Central memory CD8-positive, alpha-beta T cell (primary cell): ENCODE results near the gene RGMA.
A peak's percentile ranks its signal among the peaks of the same experiment; 100 is the strongest.
"Not testable (repeated sequence)": the region's sequence is repeated elsewhere in the genome, so short reads cannot be mapped to it uniquely, and the experiment has no call there.

Experiments used
- ATAC-seq: fragments of 150-1000 bp; cut with Tn5 transposase; replicated peaks from 2 replicates; pipeline ENCODE4 v1.10.0; 2022; ENCODE audit warnings: mild to moderate bottlenecking, moderate FRiP score, moderate number of reproducible peaks; ENCODE audit not compliant: poor library complexity, severe bottlenecking; ENCODE audit errors: extremely low read depth
- DNase-seq, 2 donors: peaks; one replicate each; pipeline ENCODE4 v3.0.0; 2021; ENCODE audit warnings: low spot score in 2 of 2
- H3K27ac Mint-ChIP-seq: one replicate; pipeline ENCODE4 v1.8.0; 2022; ENCODE audit warnings: low read depth, mild to moderate bottlenecking, moderate library complexity, mixed read lengths
- H3K27me3 Mint-ChIP-seq: one replicate; pipeline ENCODE4 v1.8.0; 2022; ENCODE audit warnings: mixed read lengths
- H3K36me3 Mint-ChIP-seq: one replicate; pipeline ENCODE4 v1.8.0; 2022; ENCODE audit warnings: mild to moderate bottlenecking, moderate library complexity, mixed read lengths; ENCODE audit not compliant: insufficient read depth
- H3K4me1 Mint-ChIP-seq: one replicate; pipeline ENCODE4 v1.8.0; 2022; ENCODE audit warnings: mixed read lengths
- H3K4me3 Mint-ChIP-seq: one replicate; pipeline ENCODE4 v1.8.0; 2022; ENCODE audit warnings: mild to moderate bottlenecking, moderate library complexity, mixed read lengths
- H3K9me3 Mint-ChIP-seq: one replicate; pipeline ENCODE4 v1.8.0; 2022; ENCODE audit warnings: mixed read lengths

The RGMA gene

DNA sequence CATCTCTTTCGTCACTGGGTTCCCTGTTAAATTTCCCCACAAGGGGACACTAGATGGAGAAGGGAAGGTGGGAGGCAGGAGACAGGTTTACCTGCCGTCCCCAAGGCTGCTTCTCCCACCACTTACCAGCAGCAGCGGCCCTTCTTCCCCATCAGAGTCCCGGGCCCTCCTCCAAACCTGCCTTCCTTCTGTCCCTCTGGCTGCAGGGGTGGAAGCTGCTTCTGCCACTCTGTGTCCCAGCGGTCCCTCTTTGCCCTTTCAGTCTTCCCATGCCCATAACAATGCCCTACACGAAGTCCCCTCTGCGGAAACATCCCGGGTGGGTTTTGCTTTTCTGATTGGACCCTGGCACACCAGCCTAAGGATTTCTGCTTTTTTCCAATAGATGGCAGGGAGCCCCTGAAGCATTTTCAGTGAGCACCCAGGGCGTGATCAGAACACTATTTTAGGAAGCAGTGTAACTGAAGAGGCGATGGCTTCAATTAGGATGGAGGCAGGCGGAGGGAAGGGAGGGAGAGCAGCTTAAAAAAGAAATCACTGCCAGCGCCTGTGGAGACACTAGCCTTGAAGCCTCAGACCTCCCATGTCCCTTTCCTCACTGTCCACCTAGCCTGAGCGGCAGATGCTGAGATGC, 26.3 kb downstream of the RGMA start:
- not testable (repeated sequence) for DNase-seq, H3K4me3 Mint-ChIP-seq, H3K36me3 Mint-ChIP-seq, ATAC-seq, H3K9me3 Mint-ChIP-seq, H3K27ac Mint-ChIP-seq, H3K4me1 Mint-ChIP-seq
- H3K27me3 Mint-ChIP-seq = peaks cover 31% of the 10 kb centered on the region

DNA sequence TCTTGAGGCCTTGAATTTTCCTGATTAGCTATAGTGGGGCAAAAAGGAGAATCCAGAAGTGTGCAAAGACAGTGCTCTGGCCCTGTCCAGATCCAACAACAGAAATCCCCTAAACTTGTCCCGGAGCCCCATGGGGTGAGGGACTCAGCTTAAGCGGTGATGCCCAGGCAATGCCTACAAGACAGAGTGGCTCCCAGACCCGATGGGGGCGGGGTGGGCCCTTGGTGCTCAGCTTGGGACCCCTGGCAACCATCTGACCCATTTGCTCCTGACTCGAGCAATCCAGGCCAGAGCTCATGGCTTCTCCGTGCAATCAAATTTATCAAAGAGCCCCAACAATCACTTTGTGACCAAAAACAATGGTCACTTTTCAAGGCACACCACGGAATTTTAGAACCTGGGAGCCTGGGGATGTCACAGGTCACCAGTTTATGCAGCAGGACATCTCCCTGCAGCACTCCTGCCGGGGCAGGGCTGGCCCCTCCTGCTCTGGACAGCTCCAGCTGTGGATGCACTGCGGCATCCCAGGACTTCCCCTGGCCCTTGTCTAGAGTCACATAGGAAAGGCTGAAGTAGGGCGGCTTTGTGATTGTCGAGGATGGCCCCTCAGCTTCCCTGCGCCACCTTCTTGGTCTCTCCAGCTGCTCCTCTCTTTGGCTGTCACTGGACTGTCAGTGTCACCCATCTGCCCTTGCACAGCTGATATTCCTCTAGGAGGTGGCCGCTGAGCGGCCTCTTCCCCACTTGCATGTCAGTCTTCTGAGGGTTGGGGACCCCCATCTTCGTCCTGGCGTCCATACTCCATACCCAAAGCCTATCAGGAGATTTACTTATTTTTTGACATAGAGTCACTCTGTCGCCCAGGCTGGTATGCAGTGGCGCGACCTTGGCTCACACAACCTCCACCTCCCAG, 28.4 kb downstream of the RGMA start:
- Mint-ChIP-seq H3K4me1 (no peaks in the 10 kb centered on the region), H3K4me3 (no peak overlapping the region), H3K9me3 (no peaks in the 10 kb centered on the region), H3K36me3 (no peaks in the 10 kb centered on the region), H3K27ac (no peak overlapping the region), H3K27me3 (peaks cover 53% of the 10 kb centered on the region)
- DNase-seq (no peak), ATAC-seq (no peak)

DNA sequence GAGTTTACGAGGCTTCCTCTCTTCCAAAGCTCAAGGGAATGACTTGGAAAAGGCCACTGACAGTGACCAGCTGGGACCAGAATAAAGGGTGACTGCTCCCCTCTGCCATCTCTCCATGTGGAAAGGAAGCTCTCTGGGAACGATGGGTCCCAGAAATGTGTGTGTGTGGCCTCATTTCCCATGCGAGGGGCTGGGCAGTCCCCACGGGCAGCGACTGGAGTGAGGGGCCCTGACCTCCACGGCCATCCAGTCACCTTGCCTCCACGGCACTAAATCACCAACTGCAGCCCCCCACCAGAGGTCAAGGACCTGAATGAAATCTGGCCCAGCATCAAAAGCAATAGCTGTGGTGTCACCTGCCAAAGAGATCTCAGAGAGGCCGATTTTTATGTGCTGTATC, 29.6 kb downstream of the RGMA start:
- Mint-ChIP-seq H3K4me1 (no peaks in the 10 kb centered on the region), H3K36me3 (no peaks in the 10 kb centered on the region), H3K9me3 (no peaks in the 10 kb centered on the region), H3K27me3 (peaks cover 56% of the 10 kb centered on the region), H3K27ac (no peak overlapping the region), H3K4me3 (no peak overlapping the region)
- ATAC-seq = no peak
- no peak for DNase-seq

DNA sequence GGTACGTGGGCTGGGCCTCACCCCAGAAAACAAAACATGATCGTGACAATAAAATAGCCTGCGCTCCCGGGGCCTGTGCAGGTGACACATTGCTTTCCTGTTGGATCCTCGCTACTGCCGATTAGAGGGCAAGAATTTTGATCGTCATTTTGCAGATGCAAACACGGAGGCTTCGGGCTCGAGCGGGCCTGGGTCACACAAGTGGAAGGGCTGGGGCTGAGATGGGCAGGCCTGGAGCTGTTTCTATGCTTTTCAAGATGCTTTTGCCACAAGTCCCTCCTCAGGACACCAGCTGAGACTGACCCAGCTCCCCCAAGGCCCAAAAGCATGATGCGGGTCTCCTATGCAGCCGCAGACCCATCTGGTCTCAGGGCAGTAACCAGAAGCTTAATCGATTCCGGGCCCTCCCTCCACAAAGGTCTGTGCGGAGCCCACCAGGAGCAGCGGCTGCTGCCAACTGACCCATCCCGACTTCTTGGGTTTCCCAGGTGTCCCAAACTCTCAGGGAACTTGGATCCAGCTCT, 30.0 kb downstream of the RGMA start:
- DNase-seq (no peak), ATAC-seq (no peak)
- Mint-ChIP-seq H3K4me3 (no peak overlapping the region), H3K36me3 (no peaks in the 10 kb centered on the region), H3K9me3 (no peaks in the 10 kb centered on the region), H3K27ac (no peak overlapping the region), H3K4me1 (no peaks in the 10 kb centered on the region), H3K27me3 (peaks cover 56% of the 10 kb centered on the region)

DNA sequence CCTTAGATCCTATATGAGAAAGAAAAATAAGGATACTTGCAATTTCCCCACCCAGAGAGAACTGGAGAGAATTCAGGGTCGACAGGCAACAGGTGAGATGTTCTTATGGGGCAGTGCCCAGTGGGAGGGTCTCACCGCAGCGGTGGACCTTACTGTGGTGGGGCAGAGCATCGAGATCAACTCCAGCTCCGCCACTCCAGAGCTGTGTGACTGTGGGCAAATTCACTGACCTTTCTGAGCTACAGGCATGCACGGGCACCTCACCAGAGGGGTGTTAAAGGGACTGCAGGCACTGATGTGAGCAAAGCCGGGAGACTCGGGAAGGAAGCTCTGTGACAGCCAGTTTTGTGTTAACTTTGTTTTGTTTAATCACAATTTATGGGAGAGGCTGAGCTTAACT, 30.9 kb downstream of the RGMA start:
- H3K27me3 Mint-ChIP-seq = peaks cover 52% of the 10 kb centered on the region
- no peak for DNase-seq
- no peaks in the 10 kb centered on the region for H3K9me3 Mint-ChIP-seq
- no peaks in the 10 kb centered on the region for H3K36me3 Mint-ChIP-seq
- no peak overlapping the region for H3K4me3 Mint-ChIP-seq
- no peak for ATAC-seq
- H3K4me1 Mint-ChIP-seq = no peaks in the 10 kb centered on the region
- H3K27ac Mint-ChIP-seq = no peak overlapping the region

DNA sequence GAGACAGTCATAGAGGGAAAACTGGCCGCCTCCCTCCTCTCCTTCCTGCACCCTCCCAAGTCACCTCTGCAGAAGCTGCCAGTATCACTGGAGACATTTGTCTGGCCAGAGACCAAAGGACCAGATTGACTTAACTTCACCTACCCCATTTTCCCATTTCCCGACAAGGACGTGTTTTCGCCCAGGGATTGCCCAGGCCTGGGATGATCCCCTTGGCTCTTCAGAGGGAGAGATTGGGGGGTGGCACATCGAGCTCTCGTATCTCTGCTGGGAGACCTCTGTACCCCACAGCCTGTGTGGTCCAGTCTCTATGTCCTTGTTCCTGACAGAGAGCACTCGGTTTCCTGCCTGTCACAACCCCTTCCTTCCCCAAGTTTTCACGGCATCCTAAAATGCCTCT, 31.4 kb downstream of the RGMA start:
- no peak overlapping the region for H3K27ac Mint-ChIP-seq
- DNase-seq (no peak), ATAC-seq (no peak)
- peaks cover 47% of the 10 kb centered on the region for H3K27me3 Mint-ChIP-seq
- H3K9me3 Mint-ChIP-seq = no peaks in the 10 kb centered on the region
- no peaks in the 10 kb centered on the region for H3K36me3 Mint-ChIP-seq
- no peak overlapping the region for H3K4me3 Mint-ChIP-seq
- no peaks in the 10 kb centered on the region for H3K4me1 Mint-ChIP-seq

DNA sequence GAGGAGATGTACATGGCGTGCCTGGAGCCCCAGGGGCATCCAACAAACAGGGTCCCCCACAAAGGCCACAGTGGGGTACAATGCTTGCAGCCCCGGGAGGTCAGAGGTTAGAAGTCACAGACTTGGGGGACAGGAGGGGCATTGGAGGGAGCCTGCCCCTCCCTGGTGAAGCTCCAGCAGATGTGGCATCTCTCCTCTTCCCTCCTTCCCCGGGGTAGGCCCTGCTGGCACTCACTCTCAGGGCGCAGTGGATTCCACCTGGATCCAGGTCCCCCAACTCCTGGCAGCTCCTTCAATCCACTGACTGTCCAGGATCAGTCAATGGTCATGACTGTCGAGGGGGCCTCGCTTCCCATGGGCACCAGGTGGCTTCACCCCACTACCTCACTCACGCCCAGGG, 32.2 kb downstream of the RGMA start:
- ATAC-seq = no peak
- Mint-ChIP-seq H3K36me3 (no peaks in the 10 kb centered on the region), H3K27me3 (peaks cover 42% of the 10 kb centered on the region)

DNA sequence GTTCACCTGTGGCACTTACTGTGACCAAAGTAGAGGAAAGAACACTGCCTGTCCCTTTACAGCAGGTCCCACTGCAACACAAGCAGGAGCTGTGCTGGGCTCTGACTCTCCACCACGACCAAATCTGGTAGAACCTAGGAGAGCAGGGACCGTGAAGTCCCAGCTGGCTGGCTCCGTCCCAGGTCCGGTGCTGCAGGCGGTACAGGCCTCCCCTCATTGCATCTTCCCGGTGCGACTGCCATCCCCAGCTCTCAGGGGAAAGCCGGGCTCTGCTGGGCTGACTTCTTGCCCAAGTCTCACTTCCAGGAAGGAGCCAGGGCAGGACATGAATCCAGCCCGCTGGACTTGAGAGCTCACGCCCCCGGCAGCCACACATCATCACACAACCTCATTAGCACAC, 33.8 kb downstream of the RGMA start:
- DNase-seq (no peak), ATAC-seq (no peak)
- Mint-ChIP-seq H3K9me3 (no peaks in the 10 kb centered on the region), H3K27me3 (peaks cover 33% of the 10 kb centered on the region), H3K36me3 (peaks cover under 1% of the 10 kb centered on the region), H3K27ac (no peak overlapping the region), H3K4me3 (no peak overlapping the region), H3K4me1 (peaks cover 6% of the 10 kb centered on the region)

More for the DNA sequence above, 32.2 kb downstream of the RGMA start:
- Mint-ChIP-seq H3K27ac (no peak overlapping the region), H3K4me1 (no peaks in the 10 kb centered on the region), H3K4me3 (no peak overlapping the region), H3K9me3 (no peaks in the 10 kb centered on the region)
- DNase-seq = no peak

DNA sequence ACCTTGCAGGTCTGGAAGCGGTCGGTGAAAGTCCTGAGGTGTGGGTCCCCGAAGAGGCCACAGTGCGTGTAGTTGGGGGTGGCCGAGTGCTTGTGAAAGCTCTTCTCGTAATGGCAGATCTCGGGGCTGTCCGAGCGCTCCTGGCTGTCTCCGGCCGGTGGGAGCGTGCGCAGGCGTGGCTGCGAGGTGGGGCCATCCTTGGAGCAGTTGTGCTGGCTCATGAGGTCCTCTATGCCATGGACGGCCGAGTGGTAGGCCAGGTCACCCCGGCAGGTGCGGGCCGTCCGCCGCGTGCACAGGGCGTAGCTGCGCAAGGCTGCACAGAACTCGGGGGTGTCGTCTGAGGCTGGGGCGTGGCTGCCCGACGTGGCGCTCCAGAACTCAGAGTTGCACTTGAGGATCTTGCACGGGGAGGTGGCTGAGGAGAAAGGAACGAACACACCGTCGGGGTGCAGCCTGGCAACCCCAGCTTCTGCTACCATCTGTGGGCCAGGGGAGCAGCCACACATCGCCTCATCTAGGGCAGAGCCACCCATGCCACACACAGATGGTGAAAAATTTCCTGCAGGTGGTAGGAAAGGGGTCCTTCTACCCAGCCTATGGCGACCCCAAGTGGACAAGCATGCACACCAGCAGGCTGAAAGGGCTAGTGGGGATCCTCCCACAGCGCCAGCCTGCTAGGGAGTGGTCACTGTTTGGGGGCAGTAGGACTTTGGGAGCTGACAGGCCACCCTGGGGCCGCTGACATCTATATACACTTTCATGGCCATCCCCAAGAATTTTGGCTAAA, 36.7 kb downstream of the RGMA start:
- DNase-seq (no peak), ATAC-seq (no peak)
- peaks cover 4% of the 10 kb centered on the region for H3K36me3 Mint-ChIP-seq
- H3K27me3 Mint-ChIP-seq = peaks cover 20% of the 10 kb centered on the region
- H3K4me1 Mint-ChIP-seq = peaks cover 34% of the 10 kb centered on the region
- H3K4me3 Mint-ChIP-seq = no peak overlapping the region
- no peak overlapping the region for H3K27ac Mint-ChIP-seq
- H3K9me3 Mint-ChIP-seq = no peaks in the 10 kb centered on the region

DNA sequence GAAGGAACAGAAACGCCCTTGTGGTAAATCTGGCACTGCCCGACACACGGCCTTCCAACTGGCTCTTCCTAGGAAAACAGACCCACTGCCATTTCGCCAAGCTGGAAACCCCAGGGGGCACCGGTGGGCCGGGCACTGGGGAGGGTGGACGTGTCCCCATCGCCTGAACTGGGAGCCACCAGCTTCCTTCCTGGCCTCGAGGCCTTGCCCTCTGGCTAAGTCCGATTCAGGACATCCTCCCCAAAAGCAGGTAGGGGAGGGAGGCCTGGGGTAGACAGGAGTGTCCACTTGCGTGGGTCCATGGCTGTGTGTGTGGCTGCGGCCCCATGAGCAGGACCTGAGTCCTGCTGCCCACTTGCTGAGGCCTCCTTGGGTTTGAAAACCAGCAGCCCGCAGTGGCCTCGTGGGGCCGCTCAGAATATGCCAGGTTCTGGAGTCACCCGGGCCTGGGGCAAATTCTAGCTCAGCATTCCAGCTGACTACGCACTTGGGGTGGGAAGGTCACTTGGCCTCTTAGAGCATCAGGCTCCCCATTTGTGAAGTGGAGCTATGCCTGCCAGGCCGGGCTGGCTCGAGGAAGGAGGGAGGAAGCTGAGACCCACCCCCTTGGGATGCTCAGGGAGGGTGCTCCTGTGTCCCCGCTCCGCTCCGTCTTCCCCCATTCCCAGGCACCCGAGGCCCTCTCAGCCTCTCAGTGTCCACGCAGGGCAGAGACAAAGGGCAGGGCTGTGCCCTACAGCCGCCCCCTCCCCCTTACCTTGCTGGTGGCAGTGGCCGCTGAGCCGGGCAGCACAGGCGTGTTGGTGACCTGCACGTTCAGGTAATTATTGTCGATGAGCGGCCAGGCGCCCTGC, 37.5 kb downstream of the RGMA start:
- no peak overlapping the region for H3K27ac Mint-ChIP-seq
- H3K27me3 Mint-ChIP-seq = peaks cover 12% of the 10 kb centered on the region
- peaks cover under 1% of the 10 kb centered on the region for H3K9me3 Mint-ChIP-seq

DNA sequence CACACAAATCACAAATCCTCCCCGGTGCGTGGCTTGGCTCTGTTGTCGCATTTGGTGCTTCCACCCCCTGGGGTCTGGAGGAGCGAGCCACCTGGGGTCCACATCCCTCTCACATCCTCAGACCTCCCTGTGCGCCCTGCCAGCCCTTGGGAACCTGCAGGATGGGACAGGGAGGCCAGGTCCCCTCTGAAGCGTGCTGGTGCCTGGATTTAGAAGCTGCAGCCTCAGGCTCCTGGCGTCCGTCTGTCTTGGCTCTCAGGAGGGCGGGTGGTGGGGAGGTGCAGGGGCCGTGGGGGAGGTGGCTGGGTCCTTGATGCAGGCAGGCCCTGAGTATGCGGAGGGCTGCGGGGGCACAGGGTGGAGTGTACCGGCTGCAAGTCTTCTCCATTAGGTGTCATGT, 38.4 kb downstream of the RGMA start:
- H3K4me3 Mint-ChIP-seq = peak overlapping the region; percentile 53
- H3K27ac Mint-ChIP-seq = no peak overlapping the region
- H3K4me1 Mint-ChIP-seq = peaks cover 42% of the 10 kb centered on the region
- H3K9me3 Mint-ChIP-seq = peaks cover 8% of the 10 kb centered on the region
- DNase-seq = no peak
- H3K36me3 Mint-ChIP-seq = peaks cover 4% of the 10 kb centered on the region
- peaks cover 3% of the 10 kb centered on the region for H3K27me3 Mint-ChIP-seq
- ATAC-seq = no peak

More for the DNA sequence above, 37.5 kb downstream of the RGMA start:
- ATAC-seq (no peak), DNase-seq (no peak)
- H3K36me3 Mint-ChIP-seq = peaks cover 4% of the 10 kb centered on the region
- peaks cover 38% of the 10 kb centered on the region for H3K4me1 Mint-ChIP-seq
- H3K4me3 Mint-ChIP-seq = no peak overlapping the region
